Subcutaneous abdominal adipose tissue (tissue), 5 donors: ENCODE measurements around the gene ATRN.

Experiments
- H3K27ac ChIP-seq: one replicate; pipeline ENCODE4 v1.7.0; 2013; ENCODE audit warnings: low read depth, mild to moderate bottlenecking, inconsistent platforms, low read length, moderate library complexity
- H3K27me3 ChIP-seq, 5 donors: one replicate each; pipeline ENCODE4 v1.7.0; 2013; ENCODE audit warnings: low read length in 5 of 5, inconsistent platforms in 1 of 5; ENCODE audit not compliant: control insufficient read depth in 5 of 5, insufficient read depth in 4 of 5
- H3K36me3 ChIP-seq, 5 donors: one replicate each; pipeline ENCODE4 v1.7.0; 2013; ENCODE audit warnings: low read length in 5 of 5; ENCODE audit not compliant: control insufficient read depth in 5 of 5, insufficient read depth in 5 of 5
- H3K4me1 ChIP-seq, 5 donors: one replicate each; pipeline ENCODE4 v1.7.0; 2013; ENCODE audit warnings: low read length in 5 of 5, mild to moderate bottlenecking in 3 of 5, moderate library complexity in 1 of 5; ENCODE audit not compliant: control insufficient read depth in 5 of 5, insufficient read depth in 5 of 5
- H3K4me3 ChIP-seq, 5 donors: one replicate each; pipeline ENCODE4 v1.7.0; 2013; ENCODE audit warnings: low read length in 5 of 5, low read depth in 1 of 5
- H3K9ac ChIP-seq, 5 donors: one replicate each; pipeline ENCODE4 v1.7.0; 2013; ENCODE audit warnings: low read length in 5 of 5, mild to moderate bottlenecking in 4 of 5, moderate library complexity in 3 of 5
- H3K9me3 ChIP-seq, 5 donors: one replicate each; pipeline ENCODE4 v1.7.0; 2013; ENCODE audit warnings: low read length in 5 of 5; ENCODE audit not compliant: control insufficient read depth in 5 of 5
- donor health status: healthy.
- donor health status: healthy.
- donor health status: healthy.
- donor health status: healthy.
- donor health status: healthy.

The ATRN gene

GRCh38 chr20:3678198-3678597 is 207.4 kb downstream of the ATRN start:
- Histone ChIP-seq H3K27ac (no peak overlapping the region), H3K9ac (peak overlapping the region in 1 of 5 donors; percentile 13), H3K9me3 (no peaks in the 10 kb centered on the region), H3K4me3 (no peak overlapping the region), H3K27me3 (peaks cover 19 to 40% (median 34%) of the 10 kb centered on the region in 5 donors), H3K4me1 (peaks cover 0 to 52% (median 39%) of the 10 kb centered on the region in 5 donors), H3K36me3 (peaks cover 0 to 4% (median 2%) of the 10 kb centered on the region in 5 donors)

GRCh38 chr20:3678856-3679720 is 208.3 kb downstream of the ATRN start:
- no peak overlapping the region for H3K9ac ChIP-seq
- H3K27me3 ChIP-seq: peaks cover 19 to 33% (median 30%) of the 10 kb centered on the region in 5 donors
- peaks cover 0 to 52% (median 39%) of the 10 kb centered on the region in 5 donors for H3K4me1 ChIP-seq
- H3K9me3 ChIP-seq: no peaks in the 10 kb centered on the region
- H3K36me3 ChIP-seq: peaks cover 0 to 4% (median 2%) of the 10 kb centered on the region in 5 donors
- no peak overlapping the region for H3K27ac ChIP-seq
- peak overlapping the region in 3 of 5 donors; percentile 22 to 70 (median 58) for H3K4me3 ChIP-seq

- Histone ChIP-seq H3K27me3 (peaks cover 19 to 24% (median 21%) of the 10 kb centered on the region in 5 donors), H3K9me3 (no peaks in the 10 kb centered on the region), H3K36me3 (peaks cover 0 to under 1% (median 0%) of the 10 kb centered on the region in 5 donors), H3K9ac (peak overlapping the region in 2 of 5 donors; percentile 16 to 37), H3K27ac (peak overlapping the region; percentile 54), H3K4me3 (peak overlapping the region; percentile 57 to 70 (median 63)), H3K4me1 (peaks cover 0 to 52% (median 39%) of the 10 kb centered on the region in 5 donors)
Observed at GRCh38 chr20:3679749-3680700, 209.2 kb downstream of the ATRN start.

GRCh38 chr20:3680701-3681351 is 210.0 kb downstream of the ATRN start:
- Histone ChIP-seq H3K4me3 (peak overlapping the region; percentile 58 to 74 (median 68)), H3K36me3 (no peaks in the 10 kb centered on the region), H3K27ac (peak overlapping the region; percentile 54), H3K9me3 (no peaks in the 10 kb centered on the region), H3K27me3 (peaks cover 14 to 21% (median 18%) of the 10 kb centered on the region in 5 donors), H3K4me1 (peaks cover 1 to 52% (median 39%) of the 10 kb centered on the region in 5 donors), H3K9ac (peak overlapping the region in 2 of 5 donors; percentile 16)

GRCh38 chr20:3681352-3681930 is 210.6 kb downstream of the ATRN start:
- Histone ChIP-seq H3K4me3 (peak overlapping the region; percentile 58 to 74 (median 68)), H3K36me3 (no peaks in the 10 kb centered on the region), H3K27ac (peak overlapping the region; percentile 54), H3K9ac (peak overlapping the region in 1 of 5 donors; percentile 16), H3K4me1 (peaks cover 1 to 54% (median 41%) of the 10 kb centered on the region in 5 donors), H3K9me3 (no peaks in the 10 kb centered on the region), H3K27me3 (peaks cover 14 to 21% (median 18%) of the 10 kb centered on the region in 5 donors)

GRCh38 chr20:3681931-3682781 is 211.3 kb downstream of the ATRN start, which contains the start of gene ADAM33:
Gene ADAM33, minus strand, starts transcription at chr20:3682010. Its CDS starts 6 bp downstream, at chr20:3682004.
- Histone ChIP-seq H3K27me3 (peaks cover 14 to 21% (median 18%) of the 10 kb centered on the region in 5 donors), H3K4me1 (peaks cover 1 to 56% (median 44%) of the 10 kb centered on the region in 5 donors), H3K36me3 (no peaks in the 10 kb centered on the region), H3K9me3 (no peaks in the 10 kb centered on the region), H3K4me3 (peak within 1 kb of the TSS; percentile 58 to 74 (median 68)), H3K9ac (peak within 1 kb of the TSS in 2 of 5 donors; percentile 16), H3K27ac (peak within 1 kb of the TSS; percentile 54)

GRCh38 chr20:3685341-3685740 is 214.5 kb downstream of the ATRN start:
- Histone ChIP-seq H3K4me3 (no peak overlapping the region), H3K4me1 (peaks cover 4 to 39% (median 33%) of the 10 kb centered on the region in 5 donors), H3K36me3 (peaks cover 0 to 18% (median 0%) of the 10 kb centered on the region in 5 donors), H3K27me3 (peaks cover 12 to 19% (median 17%) of the 10 kb centered on the region in 5 donors), H3K9me3 (no peaks in the 10 kb centered on the region), H3K27ac (no peak overlapping the region), H3K9ac (no peak overlapping the region)

GRCh38 chr20:3686421-3686820 is 215.6 kb downstream of the ATRN start:
- Histone ChIP-seq H3K27me3 (peaks cover 5 to 8% (median 7%) of the 10 kb centered on the region in 5 donors), H3K9ac (no peak overlapping the region), H3K4me1 (peaks cover 4 to 28% (median 27%) of the 10 kb centered on the region in 5 donors), H3K4me3 (peak overlapping the region in 1 of 5 donors; percentile 27), H3K36me3 (peaks cover 0 to 23% (median 0%) of the 10 kb centered on the region in 5 donors), H3K9me3 (no peaks in the 10 kb centered on the region), H3K27ac (no peak overlapping the region)
